Endothelial cell (in vitro differentiated cells): ENCODE data around the gene SEC24D. TPM values are rescaled to one million over a fixed set of nuclear protein-coding genes. Genes with fewer than 3 reads are reported as not detected.

ENCODE experiments used
- DNase-seq: peaks from one replicate; pipeline ENCODE4 v3.0.0; 2021; ENCODE audit warnings: low spot score
- H3K27ac Mint-ChIP-seq: one replicate; pipeline ENCODE4 v1.8.0; 2021; ENCODE audit warnings: mixed read lengths, inconsistent platforms; ENCODE audit not compliant: unreplicated experiment
- H3K27me3 Mint-ChIP-seq: one replicate; pipeline ENCODE4 v1.8.0; 2021; ENCODE audit warnings: mild to moderate bottlenecking, moderate library complexity, mixed read lengths, inconsistent platforms; ENCODE audit not compliant: unreplicated experiment
- H3K36me3 Mint-ChIP-seq: one replicate; pipeline ENCODE4 v1.8.0; 2021; ENCODE audit warnings: mild to moderate bottlenecking, low read depth, mixed read lengths, inconsistent platforms; ENCODE audit not compliant: unreplicated experiment
- H3K4me1 Mint-ChIP-seq: one replicate; pipeline ENCODE4 v1.8.0; 2021; ENCODE audit warnings: mild to moderate bottlenecking, mixed read lengths, inconsistent platforms; ENCODE audit not compliant: unreplicated experiment
- H3K4me3 Mint-ChIP-seq: one replicate; pipeline ENCODE4 v1.8.0; 2021; ENCODE audit warnings: mild to moderate bottlenecking, mixed read lengths, inconsistent platforms; ENCODE audit not compliant: unreplicated experiment
- H3K9me3 Mint-ChIP-seq: one replicate; pipeline ENCODE4 v1.8.0; 2021; ENCODE audit warnings: mixed read lengths, inconsistent platforms; ENCODE audit not compliant: unreplicated experiment
- CTCF ChIP-seq: fragments of 200-600 bp; sonication (generic); IDR thresholded peaks from one replicate; pipeline ENCODE4 v1.5.0; 2021; ENCODE audit warnings: antibody characterized with exemption; ENCODE audit not compliant: unreplicated experiment
- total RNA-seq: library from RNA; stranded (reverse); fragmentation: NEBNext Ultra II Directional; extraction: Animal tissue kit (Norgen Biotek cat#: 25700); gene quantifications from one replicate; pipeline ENCODE4 v1.2.1, GENCODE V29; 2021; ENCODE audit not compliant: unreplicated experiment

SEC24D gene
- total RNA-seq, 1 donor from 2014 or later = 70.4 TPM

GRCh38 chr4:118814891-118815290 is 21.0 kb downstream of the SEC24D start:
- peak overlapping the region; percentile 28 for H3K4me3 Mint-ChIP-seq
- H3K36me3 Mint-ChIP-seq = peaks cover 43% of the 10 kb centered on the region
- peaks cover under 1% of the 10 kb centered on the region for H3K27me3 Mint-ChIP-seq
- H3K4me1 Mint-ChIP-seq = no peaks in the 10 kb centered on the region
- H3K27ac Mint-ChIP-seq = no peak overlapping the region
- no peaks in the 10 kb centered on the region for H3K9me3 Mint-ChIP-seq
- no peak for TF ChIP-seq CTCF
- DNase-seq = no peak

- no peak for TF ChIP-seq CTCF
- H3K9me3 Mint-ChIP-seq = no peaks in the 10 kb centered on the region
- H3K27me3 Mint-ChIP-seq = peaks cover 1% of the 10 kb centered on the region
- no peak overlapping the region for H3K27ac Mint-ChIP-seq
- H3K4me3 Mint-ChIP-seq = no peak overlapping the region
- no peaks in the 10 kb centered on the region for H3K4me1 Mint-ChIP-seq
- DNase-seq = no peak
- H3K36me3 Mint-ChIP-seq = peaks cover 48% of the 10 kb centered on the region
Observed at GRCh38 chr4:118814058-118814457, 21.9 kb downstream of the SEC24D start.

- Mint-ChIP-seq H3K9me3 (no peaks in the 10 kb centered on the region), H3K27ac (no peak overlapping the region), H3K4me3 (peak overlapping the region; percentile 10), H3K27me3 (peaks cover 1% of the 10 kb centered on the region), H3K4me1 (no peaks in the 10 kb centered on the region), H3K36me3 (peaks cover 51% of the 10 kb centered on the region)
- no peak for TF ChIP-seq CTCF
- DNase-seq = no peak
Observed at GRCh38 chr4:118813561-118813960, 22.4 kb downstream of the SEC24D start.

- Mint-ChIP-seq H3K4me1 (no peaks in the 10 kb centered on the region), H3K36me3 (peaks cover 55% of the 10 kb centered on the region), H3K27me3 (peaks cover 1% of the 10 kb centered on the region), H3K4me3 (no peak overlapping the region), H3K9me3 (no peaks in the 10 kb centered on the region), H3K27ac (no peak overlapping the region)
- no peak for TF ChIP-seq CTCF
- DNase-seq = no peak
Observed at GRCh38 chr4:118811832-118812231, 24.1 kb downstream of the SEC24D start.

- H3K36me3 Mint-ChIP-seq = peaks cover 55% of the 10 kb centered on the region
Observed at GRCh38 chr4:118810991-118811764, 24.7 kb downstream of the SEC24D start.

More at GRCh38 chr4:118810991-118811764, 24.7 kb downstream of the SEC24D start:
- Mint-ChIP-seq H3K27ac (peak overlapping the region; percentile 65), H3K4me3 (no peak overlapping the region), H3K9me3 (no peaks in the 10 kb centered on the region), H3K27me3 (peaks cover 1% of the 10 kb centered on the region), H3K4me1 (no peaks in the 10 kb centered on the region)
- TF ChIP-seq CTCF = no peak
- DNase-seq = no peak
